IgD-negative memory B cell (primary cell): Measurements from ENCODE around the gene UBASH3B. TPM values are rescaled to one million over a fixed set of nuclear protein-coding genes. Genes with fewer than 3 reads are reported as not detected.
"Not testable (repeated sequence)": the region's sequence is repeated elsewhere in the genome, so short reads cannot be mapped to it uniquely, and the experiment has no call there.

Source experiments
- H3K27ac Mint-ChIP-seq, 3 donors: one replicate each; pipeline ENCODE4 v1.8.0; 2020 to 2022; ENCODE audit warnings: mild to moderate bottlenecking in 3 of 3, mixed read lengths in 3 of 3, moderate library complexity in 1 of 3
- H3K27me3 Mint-ChIP-seq: one replicate; pipeline ENCODE4 v1.8.0; 2021; ENCODE audit warnings: mixed read lengths
- H3K36me3 Mint-ChIP-seq: one replicate; pipeline ENCODE4 v1.8.0; 2020; ENCODE audit warnings: mild to moderate bottlenecking, mixed read lengths
- H3K4me1 Mint-ChIP-seq, 3 donors: one replicate each; pipeline ENCODE4 v1.8.0; 2020 to 2022; ENCODE audit warnings: mixed read lengths in 3 of 3, mild to moderate bottlenecking in 1 of 3
- H3K4me3 Mint-ChIP-seq, 4 donors: one replicate each; pipeline ENCODE4 v1.8.0; 2020 to 2022; ENCODE audit warnings: mild to moderate bottlenecking in 4 of 4, mixed read lengths in 4 of 4, moderate library complexity in 3 of 4
- H3K9me3 Mint-ChIP-seq, 3 donors: one replicate each; pipeline ENCODE4 v1.8.0; 2020 to 2021; ENCODE audit warnings: mixed read lengths in 3 of 3, mild to moderate bottlenecking in 1 of 3
- polyA plus RNA-seq: library from polyadenylated mRNA; unstranded; fragments of 300-500 nt; fragmentation: Illumina TruSeq; gene quantifications from one replicate; pipeline ENCODE4 v1.2.3, GENCODE V29; 2021

UBASH3B gene
- polyA plus RNA-seq, 1 donor from 2014 or later = 1.3 TPM

- H3K9me3 Mint-ChIP-seq = no peaks in the 10 kb centered on the region
- H3K4me1 Mint-ChIP-seq = peaks cover 2 to 4% (median 4%) of the 10 kb centered on the region in 3 donors
- peaks cover 18% of the 10 kb centered on the region for H3K27me3 Mint-ChIP-seq
- no peaks in the 10 kb centered on the region for H3K36me3 Mint-ChIP-seq
- H3K4me3 Mint-ChIP-seq = no peak overlapping the region
- H3K27ac Mint-ChIP-seq = no peak overlapping the region
Measured at GRCh38 chr11:122862091-122862490, 206.6 kb downstream of the UBASH3B start.

- H3K27me3 Mint-ChIP-seq = peaks cover 20% of the 10 kb centered on the region
- H3K27ac Mint-ChIP-seq, H3K9me3 Mint-ChIP-seq, H3K36me3 Mint-ChIP-seq, H3K4me1 Mint-ChIP-seq, H3K4me3 Mint-ChIP-seq: not testable (repeated sequence)
Measured at GRCh38 chr11:122863154-122863553, 207.6 kb downstream of the UBASH3B start.

- Mint-ChIP-seq H3K36me3 (no peaks in the 10 kb centered on the region), H3K27ac (no peak overlapping the region), H3K9me3 (no peaks in the 10 kb centered on the region), H3K4me1 (peaks cover 2 to 4% (median 4%) of the 10 kb centered on the region in 3 donors), H3K4me3 (no peak overlapping the region), H3K27me3 (peaks cover 23% of the 10 kb centered on the region)
Measured at GRCh38 chr11:122863704-122864326, 208.3 kb downstream of the UBASH3B start.

Other genes with a start within 250 kb of the UBASH3B start
- 0.66 TPM for gene CRTAM, start 182.8 kb downstream of the UBASH3B start, polyA plus RNA-seq
- 4.3 TPM for gene JHY, start 227.0 kb downstream of the UBASH3B start, polyA plus RNA-seq